H1 (cell line): ENCODE results near the gene SRPRA. TPM values are rescaled to one million over a fixed set of nuclear protein-coding genes. Genes with fewer than 3 reads are reported as not detected.
A peak's percentile ranks its signal among the peaks of the same experiment; 100 is the strongest.

Experiments
- CTCF ChIA-PET: fragments of 300-600 bp; sonication (Branson Sonifier 250); formaldehyde crosslinking; loops from one replicate; lab custom pipeline; 2021; ENCODE audit not compliant: partially characterized antibody; lab: Charles Lee
- POLR2A ChIA-PET: fragments of 300-600 bp; sonication (Branson Sonifier 250); formaldehyde crosslinking; loops from one replicate; lab custom pipeline; 2021; ENCODE audit warnings: inconsistent platforms; ENCODE audit not compliant: partially characterized antibody; lab: Charles Lee
- DNase-seq, 2 experiments: peaks; one replicate each; pipeline versions ENCODE4 v3.0.0 to v3.0.0-alpha.2; 2010 to 2022; ENCODE audit warnings: low spot score in 2 of 2, low read depth in 1 of 2, mixed read lengths in 1 of 2
- FAIRE-seq: peaks from 2 replicates; lab custom pipeline; 2011; peaks lifted over from hg19 to GRCh38; lab: Jason Lieb, UNC
- H2AFZ ChIP-seq: 2 replicates; pipeline ENCODE4 v1.8.1; 2012; ENCODE audit warnings: low read length, inconsistent platforms
- H2AK5ac ChIP-seq: 2 replicates; pipeline ENCODE4 v1.6.1; 2013; ENCODE audit warnings: low read depth, low read length
- H2BK120ac ChIP-seq: replicated peaks from 2 replicates; pipeline ENCODE3; 2013; ENCODE audit warnings: low read depth, low read length, inconsistent platforms
- H2BK12ac ChIP-seq: 2 replicates; pipeline ENCODE4 v1.6.1; 2013; ENCODE audit warnings: low read depth, low read length
- H2BK15ac ChIP-seq: 2 replicates; pipeline ENCODE4 v1.6.1; 2013; ENCODE audit warnings: low read length
- H2BK20ac ChIP-seq: 2 replicates; pipeline ENCODE4 v1.6.1; 2013; ENCODE audit warnings: low read length
- H2BK5ac ChIP-seq: 2 replicates; pipeline ENCODE4 v1.6.1; 2013; ENCODE audit warnings: low read depth, low read length
- H3K14ac ChIP-seq: 2 replicates; pipeline ENCODE4 v1.6.1; 2013; ENCODE audit warnings: inconsistent platforms; ENCODE audit not compliant: insufficient read length
- H3K18ac ChIP-seq: 2 replicates; pipeline ENCODE4 v1.6.1; 2013; ENCODE audit warnings: low read length; ENCODE audit errors: extremely low read depth
- H3K23ac ChIP-seq: 2 replicates; pipeline ENCODE4 v1.6.1; 2013; ENCODE audit warnings: inconsistent platforms; ENCODE audit not compliant: insufficient read length
- H3K23me2 ChIP-seq: 2 replicates; pipeline ENCODE4 v1.6.1; 2013; ENCODE audit warnings: low read depth, low read length
- H3K27ac ChIP-seq: 2 replicates; pipeline ENCODE4 v1.6.1; 2011; ENCODE audit warnings: low read depth, low read length, inconsistent platforms
- H3K27me3 ChIP-seq, 4 experiments: replicated peaks in 1 of 4; 1 replicate in 1 of 4; 2 replicates in 3 of 4; pipeline versions ENCODE4 v1.6.1 to v1.8.1; 2011 to 2013; ENCODE audit warnings: low read length in 3 of 4, mild to moderate bottlenecking in 3 of 4, inconsistent platforms in 2 of 4, mixed read lengths in 2 of 4, moderate library complexity in 1 of 4; ENCODE audit not compliant: control insufficient read depth in 3 of 4, insufficient read depth in 3 of 4; ENCODE audit errors: extremely low read depth in 1 of 4
- H3K36me3 ChIP-seq, 4 experiments: 2 replicates each; pipeline versions ENCODE4 v1.6.1 to v1.8.1; 2011 to 2013; ENCODE audit warnings: mild to moderate bottlenecking in 4 of 4, low read length in 3 of 4, moderate library complexity in 2 of 4, control low read depth in 1 of 4, inconsistent platforms in 1 of 4; ENCODE audit not compliant: insufficient read depth in 4 of 4, control insufficient read depth in 2 of 4
- H3K4ac ChIP-seq: replicated peaks from 2 replicates; pipeline ENCODE3; 2013; ENCODE audit warnings: low read length, low read depth, mixed read lengths, inconsistent platforms; ENCODE audit not compliant: insufficient read length
- H3K4me1 ChIP-seq, 4 experiments: replicated peaks in 1 of 4; 1 replicate in 1 of 4; 2 replicates in 3 of 4; pipeline versions ENCODE4 v1.6.1 to v1.8.1; 2011 to 2013; ENCODE audit warnings: low read length in 3 of 4, inconsistent platforms in 2 of 4, mixed read lengths in 1 of 4; ENCODE audit not compliant: insufficient read depth in 4 of 4, control insufficient read depth in 3 of 4
- H3K4me2 ChIP-seq, 2 experiments: 2 replicates each; pipeline versions ENCODE4 v1.6.1 to v1.8.1; 2011 to 2013; ENCODE audit warnings: low read depth in 2 of 2, low read length in 2 of 2, control low read depth in 1 of 2, inconsistent platforms in 1 of 2, mild to moderate bottlenecking in 1 of 2; ENCODE audit not compliant: insufficient read depth in 1 of 2
- H3K4me3 ChIP-seq, 4 experiments: fragments of 200-600, 300-600 bp in 1 of 4; sonication (generic), shearing (Covaris generic), sonication (Bioruptor Twin) in 1 of 4; 2 replicates each; pipeline versions ENCODE4 v1.5.1 to v1.8.1; 2011 to 2016; ENCODE audit warnings: low read length in 4 of 4, low read depth in 3 of 4, control low read depth in 2 of 4, inconsistent platforms in 2 of 4, mild to moderate bottlenecking in 2 of 4, mixed read lengths in 1 of 4, moderate library complexity in 1 of 4; ENCODE audit not compliant: insufficient read depth in 2 of 4; ENCODE audit errors: extremely low read depth in 1 of 4
- H3K56ac ChIP-seq: replicated peaks from 2 replicates; pipeline ENCODE3; 2013; ENCODE audit warnings: low read depth, mild to moderate bottlenecking, mixed read lengths, low read length, inconsistent platforms; ENCODE audit not compliant: insufficient read length
- H3K79me1 ChIP-seq: 2 replicates; pipeline ENCODE4 v1.6.1; 2013; ENCODE audit warnings: low read depth, low read length, control low read depth
- H3K79me2 ChIP-seq, 2 experiments: 2 replicates each; pipeline versions ENCODE4 v1.6.1 to v1.8.1; 2012 to 2013; ENCODE audit warnings: low read length in 2 of 2, mild to moderate bottlenecking in 2 of 2, inconsistent platforms in 1 of 2; ENCODE audit not compliant: insufficient read depth in 2 of 2, control insufficient read depth in 1 of 2
- H3K9ac ChIP-seq, 4 experiments: replicated peaks in 1 of 4; 1 replicate in 1 of 4; 2 replicates in 3 of 4; pipeline versions ENCODE4 v1.6.1 to v1.8.1; 2011 to 2013; ENCODE audit warnings: low read depth in 3 of 4, low read length in 3 of 4, control low read depth in 2 of 4, mild to moderate bottlenecking in 2 of 4, moderate library complexity in 2 of 4, inconsistent platforms in 1 of 4; ENCODE audit errors: extremely low read depth in 1 of 4
- H3K9me3 ChIP-seq, 2 experiments: 2 replicates each; pipeline versions ENCODE4 v1.6.1 to v1.8.1; 2012 to 2013; ENCODE audit warnings: mild to moderate bottlenecking in 2 of 2, moderate library complexity in 2 of 2, control low read depth in 1 of 2, inconsistent platforms in 1 of 2, low read depth in 1 of 2, low read length in 1 of 2, mixed read lengths in 1 of 2; ENCODE audit not compliant: insufficient read depth in 2 of 2
- H4K20me1 ChIP-seq, 2 experiments: replicated peaks in 1 of 2; 2 replicates each; pipeline versions ENCODE3 to v1.8.1; 2011 to 2013; ENCODE audit warnings: inconsistent platforms in 2 of 2, low read length in 2 of 2, mild to moderate bottlenecking in 1 of 2; ENCODE audit not compliant: insufficient read depth in 2 of 2, control insufficient read depth in 1 of 2
- H4K5ac ChIP-seq: 2 replicates; pipeline ENCODE4 v1.6.1; 2013; ENCODE audit warnings: low read length, low read depth, mixed read lengths, inconsistent platforms; ENCODE audit not compliant: insufficient read length
- H4K8ac ChIP-seq: 2 replicates; pipeline ENCODE4 v1.8.0; 2013; ENCODE audit warnings: mild to moderate bottlenecking, moderate library complexity, low read length, inconsistent platforms; ENCODE audit not compliant: insufficient read depth; ENCODE audit errors: extremely low read depth
- H4K91ac ChIP-seq: replicated peaks from 2 replicates; pipeline ENCODE3; 2013; ENCODE audit warnings: low read length, mixed read lengths, inconsistent platforms; ENCODE audit not compliant: insufficient read length
- ATF2 ChIP-seq: IDR thresholded peaks from 2 replicates; pipeline ENCODE4 v1.6.1; 2012; ENCODE audit warnings: low read length, inconsistent platforms
- ATF3 ChIP-seq: IDR thresholded peaks from 2 replicates; pipeline ENCODE4 v1.6.1; 2011; ENCODE audit warnings: low read depth, mild to moderate bottlenecking, low read length; ENCODE audit not compliant: insufficient read depth
- BCL11A ChIP-seq, 2 experiments: IDR thresholded peaks; one replicate each; pipeline ENCODE4 v1.6.1; 2011; ENCODE audit warnings: low read depth in 2 of 2, low read length in 2 of 2, mild to moderate bottlenecking in 2 of 2
- CHD1 ChIP-seq: IDR thresholded peaks from 2 replicates; pipeline ENCODE4 v1.6.1; 2012; ENCODE audit warnings: low read depth, low read length, improper control_type of control experiment
- EGR1 ChIP-seq: IDR thresholded peaks from 2 replicates; pipeline ENCODE4 v1.6.1; 2011; ENCODE audit warnings: low read depth, low read length, borderline replicate concordance
- GTF2F1 ChIP-seq: IDR thresholded peaks from 2 replicates; pipeline ENCODE4 v1.6.1; 2012; ENCODE audit warnings: low read depth, low read length, improper control_type of control experiment, borderline replicate concordance
- JUN ChIP-seq: IDR thresholded peaks from 2 replicates; pipeline ENCODE4 v1.6.1; 2011; ENCODE audit warnings: low read depth, mild to moderate bottlenecking, improper control_type of control experiment, low read length
- JUND ChIP-seq: IDR thresholded peaks from 2 replicates; pipeline ENCODE4 v1.6.1; 2011; ENCODE audit warnings: mild to moderate bottlenecking, improper control_type of control experiment, low read length
- POU5F1 ChIP-seq: IDR thresholded peaks from 2 replicates; pipeline ENCODE4 v1.6.1; 2011; ENCODE audit warnings: low read depth, mild to moderate bottlenecking, low read length, moderate library complexity
- RBBP5 ChIP-seq: IDR thresholded peaks from 2 replicates; pipeline ENCODE4 v1.7.1; 2012; ENCODE audit warnings: low read depth, mild to moderate bottlenecking, inconsistent platforms, low read length, moderate library complexity, borderline replicate concordance
- SUZ12 ChIP-seq: fragments of 200-600 bp; sonication (generic); IDR thresholded peaks from 2 replicates; pipeline ENCODE4 v1.6.1; 2012; ENCODE audit warnings: mild to moderate bottlenecking, inconsistent platforms, low read length, moderate library complexity, mixed read lengths
- TCF12 ChIP-seq: IDR thresholded peaks from 2 replicates; pipeline ENCODE4 v1.6.1; 2011; ENCODE audit warnings: low read depth, mild to moderate bottlenecking, low read length
- WGBS, 2 experiments: shearing (Covaris generic) in 1 of 2; methylation state at CpG; one replicate each; pipeline versions ENCODE4 v1.1.6 to v1.1.7; 2013 to 2015; ENCODE audit warnings: low lambda C conversion rate in 2 of 2, mixed read lengths in 2 of 2, inconsistent platforms in 1 of 2, low coverage in 1 of 2, missing lambda C conversion rate in 1 of 2; ENCODE audit not compliant: insufficient replicate concordance in 2 of 2, insufficient coverage in 1 of 2, insufficient read length in 1 of 2; ENCODE audit errors: extremely low coverage in 1 of 2, missing lambda C conversion rate in 1 of 2; 5-methylcytosine and 5-hydroxymethylcytosine counted together
- polyA plus RNA-seq, 7 experiments: library from polyadenylated mRNA; depleted of rRNA in 3 of 7; stranded (reverse) in 5 of 7; unstranded in 2 of 7; fragments of >200 nt in 5 of 7; fragments of 200-250 nt in 2 of 7; gene quantifications; 1 replicate in 5 of 7; 2 replicates in 1 of 7; 4 replicates in 1 of 7; pipeline versions ENCODE4 v1.2.1 to v1.2.3, GENCODE V29; 2011 to 2013; ENCODE audit warnings: missing spikeins in 2 of 7, mixed read lengths in 2 of 7
- total RNA-seq: library from RNA; stranded (reverse); fragmentation: NEBNext Ultra II Directional; extraction: Animal tissue kit (Norgen Biotek cat#: 25700); gene quantifications from 2 replicates; pipeline ENCODE4 v1.2.1, GENCODE V29; 2021

SRPRA gene
- total and polyA plus RNA-seq, 2 of the 8 experiments (the other 6 are each of a cell fraction or from before 2014, with no cell fraction given): 57.6 to 62.0 TPM

GRCh38 chr11:126290887-126291286 lies 22.2 kb upstream of the SRPRA start:
- Histone ChIP-seq H4K91ac (no peak overlapping the region), H3K14ac (no peak overlapping the region), H4K20me1 (peaks cover 0 to 9% of the 10 kb centered on the region in 2 experiments), H2BK5ac (no peak overlapping the region), H2AK5ac (no peak overlapping the region), H2BK15ac (no peak overlapping the region), H2BK12ac (no peak overlapping the region), H4K5ac (no peak overlapping the region), H3K36me3 (peaks cover 0 to 7% (median 4%) of the 10 kb centered on the region in 4 experiments; a peak in 4 of 8 replicates), H3K4me2 (no peak overlapping the region), H3K23me2 (no peaks in the 10 kb centered on the region), H3K4me1 (no peaks in the 10 kb centered on the region), H4K8ac (peak overlapping the region; percentile 36; the same call in 1 of the 2 replicates), H3K18ac (no peak overlapping the region), H3K56ac (no peak overlapping the region), H2AFZ (no peak overlapping the region), H3K23ac (no peak overlapping the region), H2BK20ac (no peak overlapping the region), H2BK120ac (no peak overlapping the region), H3K4ac (no peak overlapping the region), H3K79me2 (no peaks in the 10 kb centered on the region), H3K9me3 (no peaks in the 10 kb centered on the region), H3K79me1 (no peaks in the 10 kb centered on the region), H3K27ac (no peak overlapping the region), H3K9ac (no peak overlapping the region), H3K4me3 (no peak overlapping the region), H3K27me3 (no peaks in the 10 kb centered on the region)
- WGBS, 2 experiments: 91% methylated on average over 12 of the region's 12 CpGs; no CpG with 5 or more reads in 1 of the 2 experiments
- ChIA-PET CTCF (interaction anchor here (0.6 to 0.8 kb wide), 2 partner anchors 17 to 63 kb away, joined by 3 to 5 read pairs; no protein-coding TSS in a partner anchor), POLR2A (interaction anchor here (0.6 to 4.7 kb wide), 5 partner anchors 10 to 99 kb away, joined by 3 to 23 read pairs (median 5); partner anchors contain the start of gene DCPS)
- DNase-seq (no peak), FAIRE-seq (no peak)
- no peak for TF ChIP-seq EGR1
- no peak for TF ChIP-seq GTF2F1
- no peak for TF ChIP-seq JUND
- TF ChIP-seq TCF12: no peak
- no peak for TF ChIP-seq ATF3
- no peak for TF ChIP-seq ATF2
- no peak for TF ChIP-seq SUZ12
- no peak for TF ChIP-seq POU5F1
- no peak for TF ChIP-seq CHD1
- no peak for TF ChIP-seq RBBP5
- no peak for TF ChIP-seq JUN
- no peak for TF ChIP-seq BCL11A (IDR thresholded peaks at IDR 0.05; ENCODE audit: low read depth in 2 of 2, low read length in 2 of 2)
